MM.1S (cell line): Measurements from ENCODE around the gene ENGASE.

Source experiments
- CTCF ChIP-seq: fragments of 300-600 bp; sonication (generic); IDR thresholded peaks from 2 replicates; pipeline ENCODE4 v1.5.1; 2016; ENCODE audit warnings: antibody characterized with exemption, low read length, mixed read lengths
- EZH2 ChIP-seq: fragments of 300-600 bp; sonication (generic); optimal IDR thresholded peaks from 2 replicates; pipeline ENCODE3; 2017; ENCODE audit warnings: low read depth, mild to moderate bottlenecking, antibody characterized with exemption, low read length, mixed read lengths

GRCh38 chr17:79033741-79034501, 40.7 kb upstream of the ENGASE start:
- no peak for TF ChIP-seq CTCF
- no peak for TF ChIP-seq EZH2
